K562 (cell line): ENCODE measurements around the gene CREB3L1. TPM values are rescaled to one million over a fixed set of nuclear protein-coding genes. Genes with fewer than 3 reads are reported as not detected.

Experiments used
- ESRRB ChIP-seq: fragments of 250-450 bp; sonication (Bioruptor Pico); IDR thresholded peaks from 2 replicates; pipeline ENCODE4 v1.5.0; 2020; ENCODE audit warnings: mild to moderate bottlenecking, moderate library complexity, borderline replicate concordance
- FOXJ2 ChIP-seq: fragments of 200-800 bp; sonication (Bioruptor generic); IDR thresholded peaks from 2 replicates; pipeline ENCODE4 v1.6.1; 2016; ENCODE audit warnings: missing genetic modification characterization, missing compliant biosample characterization
- KDM5B ChIP-seq: fragments of 200-600 bp; sonication (generic); IDR thresholded peaks from 2 replicates; pipeline ENCODE4 v1.6.1; 2012; ENCODE audit warnings: low read depth, mild to moderate bottlenecking, moderate library complexity, low read length, control low read depth, inconsistent platforms; ENCODE audit not compliant: insufficient replicate concordance
- NR4A1 ChIP-seq, 2 experiments: fragments of 250-450 bp in 1 of 2; fragments of 450-650 bp in 1 of 2; sonication (Bioruptor Pico) in 1 of 2; IDR thresholded peaks; 2 replicates each; pipeline versions ENCODE4 v1.4.0 to v1.6.1; 2016 to 2020; ENCODE audit warnings: mild to moderate bottlenecking in 2 of 2, missing compliant biosample characterization in 1 of 2, missing genetic modification characterization in 1 of 2, moderate library complexity in 1 of 2
- RBM14 ChIP-seq: fragments of 200-400 bp; formaldehyde crosslinking; IDR thresholded peaks from 2 replicates; pipeline ENCODE4 v1.6.1; 2018; ENCODE audit warnings: low read depth, mild to moderate bottlenecking, low read length, moderate library complexity, borderline replicate concordance; ENCODE audit not compliant: insufficient read depth
- RBM22 ChIP-seq: fragments of 200-400 bp; formaldehyde crosslinking; IDR thresholded peaks from 2 replicates; pipeline ENCODE4 v1.6.1; 2018; ENCODE audit warnings: low read length, low read depth; ENCODE audit not compliant: poor library complexity, severe bottlenecking
- SMARCE1 ChIP-seq: fragments of 450-650 bp; IDR thresholded peaks from 2 replicates; pipeline ENCODE4 v1.7.1; 2016; ENCODE audit warnings: mild to moderate bottlenecking
- ZFP36 ChIP-seq: fragments of 150-350 bp; IDR thresholded peaks from 2 replicates; pipeline ENCODE4 v1.6.1; 2018; ENCODE audit warnings: low read length, low read depth; ENCODE audit not compliant: partially characterized antibody
- ZKSCAN3 ChIP-seq: fragments of 250-450 bp; sonication (Bioruptor Pico); IDR thresholded peaks from 2 replicates; pipeline ENCODE4 v1.4.0; 2020
- ZNF24 ChIP-seq: fragments of 450-650 bp; IDR thresholded peaks from 2 replicates; pipeline ENCODE4 v1.6.1; 2016
- ZNF3 ChIP-seq: fragments of 250-450 bp; sonication (Bioruptor Pico); IDR thresholded peaks from 2 replicates; pipeline ENCODE4 v1.5.0; 2021; ENCODE audit warnings: mild to moderate bottlenecking, moderate library complexity
- ZNF583 ChIP-seq: fragments of 250-450 bp; sonication (Bioruptor Pico); IDR thresholded peaks from 2 replicates; pipeline ENCODE4 v1.4.0; 2020
- polyA plus RNA-seq, 8 experiments: library from polyadenylated mRNA; depleted of rRNA in 4 of 8; stranded (reverse) in 5 of 8; unstranded in 3 of 8; fragments of >200 nt; fragmentation: Nextera tagmentation in 2 of 8; fragmentation: Illumina TruSeq in 1 of 8; extraction: Ambion mirVana in 2 of 8; extraction: Trizol in 1 of 8; gene quantifications; 2 replicates each; pipeline versions ENCODE4 v1.2.1 to v1.2.3, GENCODE V29; 2011 to 2014; ENCODE audit warnings: inconsistent platforms in 1 of 8, missing spikeins in 1 of 8
- total RNA-seq, 7 experiments: library from RNA; depleted of rRNA in 6 of 7; stranded (reverse); fragments of >200 nt in 6 of 7; fragmentation: Illumina TruSeq in 2 of 7; extraction: Trizol in 2 of 7; gene quantifications; 2 replicates each; pipeline versions ENCODE4 v1.2.1 to v1.2.3, GENCODE V29; 2011 to 2021; ENCODE audit warnings: low replicate concordance in 1 of 7
- TF ChIP-seq, protein P1 (sequence below): fragments of 200-400 bp; formaldehyde crosslinking; IDR thresholded peaks from 2 replicates; pipeline ENCODE4 v1.6.1; 2017; ENCODE audit warnings: mild to moderate bottlenecking, low read depth, low read length, moderate library complexity
- TF ChIP-seq, protein P2 (sequence below): sonication (generic); formaldehyde crosslinking; IDR thresholded peaks from 2 replicates; pipeline ENCODE4 v1.8.1; 2022; ENCODE audit warnings: missing genetic modification reagents
- TF ChIP-seq, protein P3 (sequence below): fragments of 450-650 bp; IDR thresholded peaks from 2 replicates; pipeline ENCODE4 v1.6.1; 2018; ENCODE audit warnings: mild to moderate bottlenecking, low read depth; ENCODE audit not compliant: partially characterized antibody
- TF ChIP-seq, protein P4 (sequence below): sonication (generic); formaldehyde crosslinking; IDR thresholded peaks from 2 replicates; pipeline ENCODE4 v1.8.0; 2022; ENCODE audit warnings: mild to moderate bottlenecking, missing genetic modification reagents
- TF ChIP-seq, protein P5 (sequence below): fragments of 250-450 bp; sonication (Bioruptor Pico); IDR thresholded peaks from 2 replicates; pipeline ENCODE4 v1.8.0; 2022; ENCODE audit warnings: moderate library complexity, mild to moderate bottlenecking, inconsistent platforms

Gene CREB3L1
- total and polyA plus RNA-seq, 9 of the 15 experiments (the other 6 are each of a cell fraction or from before 2014, with no cell fraction given): 1.2 to 27.6 (median 3.7) TPM

DNA sequence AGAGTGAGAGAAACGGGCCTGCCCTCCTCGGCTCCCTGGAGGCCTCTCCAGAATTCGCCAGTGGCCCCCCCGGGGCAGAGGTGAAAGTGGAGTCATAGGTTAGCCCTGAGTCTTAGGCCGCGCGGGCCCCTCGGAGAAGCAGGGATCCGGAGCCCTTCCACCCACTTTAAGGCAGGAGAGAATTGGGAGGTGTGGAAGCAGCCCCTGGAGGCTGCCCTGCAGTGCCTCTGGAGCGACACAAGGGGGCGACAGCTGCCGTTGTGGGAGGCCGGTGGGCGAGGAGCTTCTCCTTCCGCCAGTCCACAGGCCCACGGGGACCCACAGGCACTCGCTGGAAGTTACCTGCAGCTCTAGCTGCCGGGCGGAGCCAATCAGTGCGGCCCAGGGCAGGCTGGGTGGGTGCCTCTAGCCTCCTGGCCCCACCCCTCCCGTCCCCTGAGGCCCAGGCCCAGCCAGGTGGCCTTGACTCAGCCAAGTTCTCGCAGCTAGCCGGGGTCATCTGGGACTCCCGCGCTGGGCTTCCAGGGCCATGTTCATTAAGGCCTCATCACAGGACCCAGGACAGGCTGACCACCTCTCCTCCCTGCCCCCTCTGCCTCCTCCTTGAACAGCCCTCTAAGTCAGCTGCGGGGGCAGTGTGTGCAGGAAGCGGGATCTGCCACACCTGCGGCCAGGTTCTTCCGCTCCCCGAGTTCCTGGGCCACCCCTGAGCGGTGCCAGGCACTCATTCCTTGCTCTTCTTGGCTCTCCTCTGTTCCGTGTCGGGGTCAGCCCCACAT is 74.8 kb downstream of the CREB3L1 start (continued):
- no peak for TF ChIP-seq ZNF583 (CRISPR knock-in tag)
- no peak for TF ChIP-seq RBM22
- TF ChIP-seq ZNF24: no peak
- TF ChIP-seq ZFP36: no peak
- no peak for TF ChIP-seq ZNF3
- TF ChIP-seq SMARCE1: no peak
- no peak for TF ChIP-seq NR4A1 (CRISPR knock-in tag; IDR thresholded peaks at IDR 0.05)
- no peak for TF ChIP-seq NR4A1 (tag; IDR thresholded peaks at IDR 0.05)
- TF ChIP-seq ESRRB: no peak
- TF ChIP-seq KDM5B: no peak
- no peak for TF ChIP-seq FOXJ2 (tag)
- TF ChIP-seq, protein P1, sequence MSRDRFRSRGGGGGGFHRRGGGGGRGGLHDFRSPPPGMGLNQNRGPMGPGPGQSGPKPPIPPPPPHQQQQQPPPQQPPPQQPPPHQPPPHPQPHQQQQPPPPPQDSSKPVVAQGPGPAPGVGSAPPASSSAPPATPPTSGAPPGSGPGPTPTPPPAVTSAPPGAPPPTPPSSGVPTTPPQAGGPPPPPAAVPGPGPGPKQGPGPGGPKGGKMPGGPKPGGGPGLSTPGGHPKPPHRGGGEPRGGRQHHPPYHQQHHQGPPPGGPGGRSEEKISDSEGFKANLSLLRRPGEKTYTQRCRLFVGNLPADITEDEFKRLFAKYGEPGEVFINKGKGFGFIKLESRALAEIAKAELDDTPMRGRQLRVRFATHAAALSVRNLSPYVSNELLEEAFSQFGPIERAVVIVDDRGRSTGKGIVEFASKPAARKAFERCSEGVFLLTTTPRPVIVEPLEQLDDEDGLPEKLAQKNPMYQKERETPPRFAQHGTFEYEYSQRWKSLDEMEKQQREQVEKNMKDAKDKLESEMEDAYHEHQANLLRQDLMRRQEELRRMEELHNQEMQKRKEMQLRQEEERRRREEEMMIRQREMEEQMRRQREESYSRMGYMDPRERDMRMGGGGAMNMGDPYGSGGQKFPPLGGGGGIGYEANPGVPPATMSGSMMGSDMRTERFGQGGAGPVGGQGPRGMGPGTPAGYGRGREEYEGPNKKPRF: no peak
- no peak for TF ChIP-seq ZKSCAN3 (CRISPR knock-in tag)
- TF ChIP-seq, protein P2, sequence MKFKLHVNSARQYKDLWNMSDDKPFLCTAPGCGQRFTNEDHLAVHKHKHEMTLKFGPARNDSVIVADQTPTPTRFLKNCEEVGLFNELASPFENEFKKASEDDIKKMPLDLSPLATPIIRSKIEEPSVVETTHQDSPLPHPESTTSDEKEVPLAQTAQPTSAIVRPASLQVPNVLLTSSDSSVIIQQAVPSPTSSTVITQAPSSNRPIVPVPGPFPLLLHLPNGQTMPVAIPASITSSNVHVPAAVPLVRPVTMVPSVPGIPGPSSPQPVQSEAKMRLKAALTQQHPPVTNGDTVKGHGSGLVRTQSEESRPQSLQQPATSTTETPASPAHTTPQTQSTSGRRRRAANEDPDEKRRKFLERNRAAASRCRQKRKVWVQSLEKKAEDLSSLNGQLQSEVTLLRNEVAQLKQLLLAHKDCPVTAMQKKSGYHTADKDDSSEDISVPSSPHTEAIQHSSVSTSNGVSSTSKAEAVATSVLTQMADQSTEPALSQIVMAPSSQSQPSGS (CRISPR knock-in tag): no peak
- TF ChIP-seq, protein P3, sequence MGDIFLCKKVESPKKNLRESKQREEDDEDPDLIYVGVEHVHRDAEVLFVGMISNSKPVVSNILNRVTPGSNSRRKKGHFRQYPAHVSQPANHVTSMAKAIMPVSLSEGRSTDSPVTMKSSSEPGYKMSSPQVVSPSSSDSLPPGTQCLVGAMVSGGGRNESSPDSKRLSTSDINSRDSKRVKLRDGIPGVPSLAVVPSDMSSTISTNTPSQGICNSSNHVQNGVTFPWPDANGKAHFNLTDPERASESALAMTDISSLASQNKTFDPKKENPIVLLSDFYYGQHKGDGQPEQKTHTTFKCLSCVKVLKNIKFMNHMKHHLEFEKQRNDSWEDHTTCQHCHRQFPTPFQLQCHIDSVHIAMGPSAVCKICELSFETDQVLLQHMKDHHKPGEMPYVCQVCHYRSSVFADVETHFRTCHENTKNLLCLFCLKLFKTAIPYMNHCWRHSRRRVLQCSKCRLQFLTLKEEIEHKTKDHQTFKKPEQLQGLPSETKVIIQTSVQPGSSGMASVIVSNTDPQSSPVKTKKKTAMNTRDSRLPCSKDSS: no peak
- no peak for TF ChIP-seq RBM14
- TF ChIP-seq, protein P4, sequence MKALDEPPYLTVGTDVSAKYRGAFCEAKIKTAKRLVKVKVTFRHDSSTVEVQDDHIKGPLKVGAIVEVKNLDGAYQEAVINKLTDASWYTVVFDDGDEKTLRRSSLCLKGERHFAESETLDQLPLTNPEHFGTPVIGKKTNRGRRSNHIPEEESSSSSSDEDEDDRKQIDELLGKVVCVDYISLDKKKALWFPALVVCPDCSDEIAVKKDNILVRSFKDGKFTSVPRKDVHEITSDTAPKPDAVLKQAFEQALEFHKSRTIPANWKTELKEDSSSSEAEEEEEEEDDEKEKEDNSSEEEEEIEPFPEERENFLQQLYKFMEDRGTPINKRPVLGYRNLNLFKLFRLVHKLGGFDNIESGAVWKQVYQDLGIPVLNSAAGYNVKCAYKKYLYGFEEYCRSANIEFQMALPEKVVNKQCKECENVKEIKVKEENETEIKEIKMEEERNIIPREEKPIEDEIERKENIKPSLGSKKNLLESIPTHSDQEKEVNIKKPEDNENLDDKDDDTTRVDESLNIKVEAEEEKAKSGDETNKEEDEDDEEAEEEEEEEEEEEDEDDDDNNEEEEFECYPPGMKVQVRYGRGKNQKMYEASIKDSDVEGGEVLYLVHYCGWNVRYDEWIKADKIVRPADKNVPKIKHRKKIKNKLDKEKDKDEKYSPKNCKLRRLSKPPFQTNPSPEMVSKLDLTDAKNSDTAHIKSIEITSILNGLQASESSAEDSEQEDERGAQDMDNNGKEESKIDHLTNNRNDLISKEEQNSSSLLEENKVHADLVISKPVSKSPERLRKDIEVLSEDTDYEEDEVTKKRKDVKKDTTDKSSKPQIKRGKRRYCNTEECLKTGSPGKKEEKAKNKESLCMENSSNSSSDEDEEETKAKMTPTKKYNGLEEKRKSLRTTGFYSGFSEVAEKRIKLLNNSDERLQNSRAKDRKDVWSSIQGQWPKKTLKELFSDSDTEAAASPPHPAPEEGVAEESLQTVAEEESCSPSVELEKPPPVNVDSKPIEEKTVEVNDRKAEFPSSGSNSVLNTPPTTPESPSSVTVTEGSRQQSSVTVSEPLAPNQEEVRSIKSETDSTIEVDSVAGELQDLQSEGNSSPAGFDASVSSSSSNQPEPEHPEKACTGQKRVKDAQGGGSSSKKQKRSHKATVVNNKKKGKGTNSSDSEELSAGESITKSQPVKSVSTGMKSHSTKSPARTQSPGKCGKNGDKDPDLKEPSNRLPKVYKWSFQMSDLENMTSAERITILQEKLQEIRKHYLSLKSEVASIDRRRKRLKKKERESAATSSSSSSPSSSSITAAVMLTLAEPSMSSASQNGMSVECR (CRISPR knock-in tag): no peak
- TF ChIP-seq, protein P5, sequence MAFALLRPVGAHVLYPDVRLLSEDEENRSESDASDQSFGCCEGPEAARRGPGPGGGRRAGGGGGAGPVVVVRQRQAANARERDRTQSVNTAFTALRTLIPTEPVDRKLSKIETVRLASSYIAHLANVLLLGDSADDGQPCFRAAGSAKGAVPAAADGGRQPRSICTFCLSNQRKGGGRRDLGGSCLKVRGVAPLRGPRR (CRISPR knock-in tag): no peak
